ENCODE data around the gene CYB561D2. TPM values are rescaled to one million over a fixed set of nuclear protein-coding genes. Genes with fewer than 3 reads are reported as not detected.

Gene CYB561D2
- total and polyA plus RNA-seq, 9 of the 15 experiments (the other 6 are each of a cell fraction or from before 2014, with no cell fraction given), result 4.2 to 16.6 (median 9.4) TPM

- 0 out of 2 replicates have a peak, but pooled peaks have one; percentile 16 for TF ChIP-seq ATF6 (CRISPR knock-in tag; IDR thresholded peaks at IDR 0.05)
- TF ChIP-seq MXI1 (IDR thresholded peaks at IDR 0.05; ENCODE audit: low read depth, low read length), result peak; percentile 37; the same call in 1 of the 2 replicates
- no peak for TF ChIP-seq OTX1 (CRISPR knock-in tag; IDR thresholded peaks at IDR 0.05)
- TF ChIP-seq CHD7 (IDR thresholded peaks at IDR 0.05; ENCODE audit: low read depth, low read length), result no peak
- no peak for TF ChIP-seq ZNF436 (CRISPR knock-in tag; IDR thresholded peaks at IDR 0.05)
- TF ChIP-seq ELF4 (CRISPR knock-in tag; IDR thresholded peaks at IDR 0.05), result no peak
- TF ChIP-seq POLR2G (IDR thresholded peaks at IDR 0.05; ENCODE audit: low read depth, low read length), result peak; percentile 95
- peak; percentile 51; the same call in 1 of the 2 replicates for TF ChIP-seq CTBP1 (IDR thresholded peaks at IDR 0.05; ENCODE audit: borderline replicate concordance)
- no peak for TF ChIP-seq LEF1 (IDR thresholded peaks at IDR 0.05)
- no peak for TF ChIP-seq BCL6 (CRISPR knock-in tag; IDR thresholded peaks at IDR 0.05)
- TF ChIP-seq MYC (IDR thresholded peaks at IDR 0.05; ENCODE audit: low read depth, low read length), result peak; percentile 52; the same call in 1 of the 2 replicates
- TF ChIP-seq MYC (CRISPR knock-in tag; IDR thresholded peaks at IDR 0.05; ENCODE audit: borderline replicate concordance, low read depth), result no peak
- TF ChIP-seq HOXB6 (CRISPR knock-in tag; IDR thresholded peaks at IDR 0.05; ENCODE audit: borderline replicate concordance), result no peak
- TF ChIP-seq ARID2 (IDR thresholded peaks at IDR 0.05), result no peak
- peak; percentile 90 for TF ChIP-seq C11orf30 (IDR thresholded peaks at IDR 0.05; ENCODE audit: low read depth)
Measured at GRCh38 chr3:50327943-50328691, 22.5 kb upstream of the CYB561D2 start, which contains the start of gene TUSC2 (continued).
